Measurements from ENCODE around the gene C7.

Gene C7

DNA sequence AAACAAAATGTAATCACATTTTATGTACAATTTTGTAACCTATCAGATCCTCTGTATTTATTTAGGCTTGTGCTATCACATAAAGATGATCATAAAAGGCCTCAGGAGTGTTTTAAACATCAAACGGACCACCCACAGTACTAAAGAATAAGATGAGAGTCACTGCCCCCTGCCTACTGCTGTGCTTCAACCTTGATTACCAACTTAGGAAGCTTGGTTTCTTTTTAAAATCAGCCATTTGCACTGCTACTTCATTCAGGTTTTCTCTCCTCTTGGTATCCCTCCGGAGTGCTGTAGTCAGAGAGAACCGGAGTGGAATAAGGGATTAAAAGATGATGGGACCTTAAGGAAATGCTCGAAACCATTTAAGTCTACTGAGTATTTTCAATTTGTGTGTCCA is 6.9 kb downstream of the C7 start:
- DNase-seq (ENCODE audit: low spot score), result no peak

DNA sequence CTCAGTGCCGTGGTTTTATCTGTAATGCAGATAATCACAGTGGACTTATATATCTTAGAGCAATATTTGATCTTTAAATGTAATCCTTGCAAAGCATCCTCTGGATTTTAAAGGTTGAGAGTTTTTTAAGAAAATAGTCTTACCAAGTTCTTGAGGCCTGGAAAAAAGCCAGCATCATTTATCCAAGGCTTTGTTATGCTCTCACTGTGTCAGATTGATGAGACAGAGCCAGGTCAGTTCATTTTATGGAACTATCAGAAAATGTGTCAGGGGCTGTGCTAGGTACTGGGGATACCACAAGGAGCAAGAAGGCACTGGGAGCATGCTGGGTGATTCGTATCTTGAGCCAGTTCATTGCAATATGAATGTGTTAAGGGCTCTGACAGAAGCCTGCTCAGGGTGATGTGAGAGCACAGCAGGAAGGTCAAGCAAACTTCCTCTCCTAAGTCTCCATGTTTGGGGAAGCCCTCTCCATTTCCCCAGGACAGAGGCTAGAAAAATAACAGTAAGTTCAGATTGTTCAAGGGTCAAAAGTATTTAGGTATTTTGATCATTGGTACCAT is 19.7 kb downstream of the C7 start:
- no peak for DNase-seq (ENCODE audit: low spot score)

DNA sequence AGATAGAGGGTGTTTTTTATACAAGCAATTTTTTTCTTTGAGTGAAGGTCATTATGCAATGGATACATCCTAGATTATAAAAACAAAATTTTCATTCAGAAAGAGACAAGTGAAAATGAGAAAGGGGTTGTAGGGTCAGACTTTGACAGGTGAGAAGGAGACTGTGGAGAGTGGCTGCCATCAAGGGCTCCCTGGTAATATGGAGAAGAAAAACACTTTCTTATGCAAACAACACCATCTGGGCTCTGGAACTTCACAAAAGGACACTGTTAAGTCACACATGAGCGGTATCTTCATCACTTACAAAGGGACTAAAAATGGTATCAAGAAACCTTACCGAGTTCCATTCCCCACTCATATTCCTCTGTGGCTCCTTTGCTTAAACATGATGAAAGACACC is 23.5 kb downstream of the C7 start:
- no peak for DNase-seq (ENCODE audit: low spot score)

DNA sequence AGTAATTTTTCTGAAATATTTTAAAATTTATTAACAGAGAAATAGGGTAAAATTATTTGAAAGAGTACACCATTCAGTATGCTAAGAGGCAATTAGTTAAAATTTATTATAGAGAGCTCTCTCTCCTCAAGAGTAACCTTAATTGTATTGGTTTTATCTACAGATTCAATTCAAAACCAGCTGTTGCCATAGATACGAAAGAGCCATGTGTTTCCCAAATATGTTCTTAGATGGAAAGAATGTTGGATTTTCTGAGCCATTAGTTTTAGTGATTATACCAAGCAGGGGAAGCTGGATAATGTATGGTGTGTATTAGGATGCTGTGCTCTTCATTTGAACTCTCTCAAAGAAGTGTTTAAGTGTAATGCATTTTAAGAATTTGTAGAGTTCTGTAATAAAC is 27.8 kb downstream of the C7 start:
- DNase-seq (ENCODE audit: low spot score), result no peak

DNA sequence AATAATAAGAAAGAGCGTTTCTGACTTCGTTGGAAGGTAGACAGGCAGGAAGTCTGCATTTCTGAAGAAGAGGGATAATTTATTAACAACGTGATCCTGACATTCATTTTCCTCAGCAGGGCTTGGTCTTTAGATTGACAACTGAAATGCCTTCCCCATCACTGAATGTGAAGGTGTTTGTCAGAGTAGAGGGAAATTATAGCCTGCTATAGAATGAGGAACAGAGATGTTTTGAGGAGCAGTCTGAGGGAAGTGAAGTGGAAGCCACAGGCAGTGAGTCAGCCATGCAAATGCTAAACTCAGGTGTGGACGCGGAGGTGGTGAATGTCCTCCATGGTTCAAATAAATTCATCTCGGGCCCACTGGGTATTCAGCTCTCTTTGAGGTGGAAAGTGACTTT is 30.5 kb downstream of the C7 start:
- no peak for DNase-seq (ENCODE audit: low spot score)

DNA sequence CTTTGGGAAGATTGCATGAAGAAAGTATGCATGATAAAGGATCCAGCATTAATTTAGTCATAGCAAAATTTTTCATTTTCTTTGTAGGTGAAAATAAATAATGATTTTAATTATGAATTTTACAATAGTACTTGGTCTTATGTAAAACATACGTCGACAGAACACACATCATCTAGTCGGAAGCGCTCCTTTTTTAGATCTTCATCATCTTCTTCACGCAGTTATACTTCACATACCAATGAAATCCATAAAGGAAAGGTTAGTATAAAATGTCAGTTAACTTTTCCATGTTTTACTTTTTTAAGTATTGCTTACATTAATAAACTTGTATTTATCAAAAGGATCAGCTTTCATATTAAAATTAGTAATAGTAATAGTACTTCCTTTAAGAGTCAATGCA is 35.8 kb downstream of the C7 start:
- DNase-seq (ENCODE audit: low spot score), result no peak

DNA sequence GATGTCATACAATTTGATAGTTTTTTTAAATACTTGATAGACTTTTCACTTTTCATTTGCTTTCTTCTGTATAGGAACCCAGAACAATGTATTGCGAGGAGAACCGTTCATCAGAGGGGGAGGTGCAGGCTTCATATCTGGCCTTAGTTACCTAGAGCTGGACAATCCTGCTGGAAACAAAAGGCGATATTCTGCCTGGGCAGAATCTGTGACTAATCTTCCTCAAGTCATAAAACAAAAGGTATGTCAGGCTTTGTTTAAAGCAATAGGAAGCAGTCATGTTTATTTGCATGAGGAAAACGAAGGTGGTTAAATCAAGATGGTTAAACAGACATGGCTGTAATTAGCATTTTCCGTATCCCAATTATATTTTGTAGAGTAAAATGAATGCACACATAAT is 46.0 kb downstream of the C7 start:
- DNase-seq (ENCODE audit: low spot score), result no peak

DNA sequence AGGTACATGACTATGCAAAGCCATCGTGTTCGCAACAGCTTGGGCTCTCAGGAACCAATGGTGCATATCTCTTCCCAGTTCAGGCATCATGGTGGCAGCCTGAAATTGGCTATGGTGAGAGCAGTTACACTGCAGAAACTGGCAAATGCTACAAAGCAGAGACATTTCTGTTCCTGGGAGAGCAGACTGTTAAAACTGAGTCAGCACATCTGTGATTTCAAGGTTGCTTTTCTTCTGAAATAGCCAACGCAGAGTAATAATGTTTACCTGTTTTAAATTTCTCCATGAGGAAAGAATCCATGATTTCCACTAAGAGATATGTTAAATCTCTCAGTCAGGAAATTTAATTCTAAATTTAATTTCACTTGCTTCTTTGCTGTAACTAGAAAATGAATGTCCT is 47.8 kb downstream of the C7 start:
- DNase-seq (ENCODE audit: low spot score), result no peak

DNA sequence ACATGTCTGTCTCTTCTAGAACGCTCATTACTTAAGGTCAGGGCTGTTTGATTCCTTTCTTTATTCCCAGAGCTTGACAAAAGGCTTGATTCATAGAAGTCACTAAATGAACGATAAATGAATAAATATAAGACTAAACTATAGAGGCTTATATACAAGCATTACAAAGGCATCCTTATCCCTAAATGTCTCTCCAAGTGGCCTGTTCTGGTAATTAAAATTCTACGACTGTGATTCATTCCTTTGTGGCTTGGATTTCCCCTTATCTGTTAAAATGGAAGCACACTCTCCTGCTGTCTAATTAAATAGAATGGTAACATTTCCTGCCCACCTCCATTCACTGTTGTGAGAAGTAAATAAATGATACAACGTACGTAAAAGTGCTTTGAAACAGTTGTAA is 49.5 kb downstream of the C7 start:
- no peak for DNase-seq (ENCODE audit: low spot score)

DNA sequence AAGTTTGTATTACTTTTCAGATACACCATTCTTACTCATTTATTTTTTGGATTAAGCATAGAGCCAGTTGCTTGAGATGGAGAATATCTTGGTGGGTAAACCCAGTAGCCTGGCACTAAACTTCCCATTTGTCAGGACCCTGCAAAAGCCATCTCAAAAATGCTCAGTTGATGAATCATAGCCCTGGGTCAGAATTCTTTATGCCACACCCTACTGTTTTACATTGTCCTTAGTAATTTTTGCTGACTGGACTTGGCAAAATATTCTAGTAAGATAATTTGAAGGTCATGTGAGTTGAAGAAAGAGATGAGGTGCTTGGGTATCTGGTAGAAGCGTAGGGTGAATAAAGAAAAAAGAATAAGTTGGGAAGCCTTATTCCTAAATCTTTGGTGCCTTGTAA is 50.7 kb downstream of the C7 start:
- no peak for DNase-seq (ENCODE audit: low spot score)

DNA sequence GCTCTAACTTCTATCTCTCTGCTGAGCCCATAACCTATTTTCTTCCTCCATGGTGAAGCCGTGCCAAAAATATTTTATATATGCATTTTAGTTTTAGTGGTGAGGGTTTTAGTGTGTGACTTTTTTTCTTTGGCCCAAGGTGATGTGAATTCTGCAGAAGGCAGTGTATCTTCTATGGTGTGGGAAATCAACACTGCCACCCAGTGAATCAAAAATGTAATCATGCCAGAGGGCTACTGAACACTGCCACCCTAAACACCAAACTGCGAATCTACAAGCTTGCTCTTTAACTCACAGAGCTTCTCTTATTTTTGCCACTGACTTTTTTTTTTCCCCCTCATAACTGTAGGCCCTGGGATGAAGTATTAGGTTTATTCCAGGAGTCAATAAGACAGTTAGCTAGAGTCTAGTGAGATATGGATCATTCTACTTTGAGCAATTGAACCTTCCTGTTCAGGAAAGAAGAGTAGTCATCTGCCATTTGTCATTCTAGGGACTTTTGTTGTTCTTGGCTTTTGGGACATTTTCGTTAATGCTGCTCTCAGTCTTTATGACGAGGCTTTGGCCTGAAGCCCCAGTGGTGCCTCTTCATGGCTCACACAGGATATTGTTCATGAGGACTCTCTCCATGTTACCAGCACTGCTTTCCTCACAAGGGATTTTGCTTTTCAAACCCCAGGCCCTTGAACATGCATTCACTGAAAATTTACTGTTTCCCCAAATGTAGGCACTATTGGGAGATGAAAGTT is 53.1 kb downstream of the C7 start:
- DNase-seq (ENCODE audit: low spot score), result peak; percentile 9

DNA sequence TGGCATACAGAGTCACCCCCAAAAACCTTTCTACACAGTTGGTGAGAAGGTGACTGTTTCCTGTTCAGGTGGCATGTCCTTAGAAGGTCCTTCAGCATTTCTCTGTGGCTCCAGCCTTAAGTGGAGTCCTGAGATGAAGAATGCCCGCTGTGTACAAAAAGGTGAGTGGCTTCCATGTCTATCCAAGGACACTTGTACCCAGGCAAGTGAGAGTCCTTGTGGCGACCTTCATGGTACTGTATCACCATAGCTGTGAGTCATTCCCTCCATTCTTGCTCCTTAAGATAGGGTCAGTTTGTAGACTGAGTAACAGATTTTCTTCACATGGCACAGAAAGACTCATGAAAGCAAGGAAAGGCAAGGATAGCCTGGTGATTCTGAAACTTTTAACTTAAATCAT is 63.1 kb downstream of the C7 start:
- no peak for DNase-seq (ENCODE audit: low spot score)

DNA sequence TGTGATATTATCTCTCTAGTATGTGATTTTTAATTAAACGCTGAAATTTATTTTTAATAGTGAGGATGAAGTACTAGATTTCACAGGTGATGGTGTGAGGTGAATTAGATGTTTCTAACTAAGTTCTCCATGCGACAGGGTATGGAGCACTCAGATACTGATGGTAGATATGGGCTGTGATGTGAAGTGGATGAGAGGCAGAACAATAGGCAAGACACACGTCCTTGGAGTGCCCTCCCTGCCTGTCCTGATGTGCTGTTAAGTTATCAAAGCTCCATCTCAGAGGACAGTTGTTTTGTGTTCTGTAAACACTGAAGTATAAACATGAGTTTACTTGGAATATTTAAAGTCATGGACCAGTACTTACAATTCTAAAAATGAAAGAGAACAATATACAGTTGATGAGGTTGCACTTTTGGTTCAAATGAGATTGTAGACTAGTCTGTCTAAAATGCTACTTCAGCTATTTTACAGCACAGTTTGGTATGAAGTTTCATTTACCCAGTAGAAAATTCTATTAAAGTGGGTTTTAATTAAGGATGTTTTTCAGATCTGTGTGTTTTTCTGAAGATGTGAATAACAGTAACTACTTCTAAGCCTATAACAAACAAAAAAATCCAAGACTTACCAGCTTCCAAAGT is 64.2 kb downstream of the C7 start:
- DNase-seq (ENCODE audit: low spot score), result no peak

DNA sequence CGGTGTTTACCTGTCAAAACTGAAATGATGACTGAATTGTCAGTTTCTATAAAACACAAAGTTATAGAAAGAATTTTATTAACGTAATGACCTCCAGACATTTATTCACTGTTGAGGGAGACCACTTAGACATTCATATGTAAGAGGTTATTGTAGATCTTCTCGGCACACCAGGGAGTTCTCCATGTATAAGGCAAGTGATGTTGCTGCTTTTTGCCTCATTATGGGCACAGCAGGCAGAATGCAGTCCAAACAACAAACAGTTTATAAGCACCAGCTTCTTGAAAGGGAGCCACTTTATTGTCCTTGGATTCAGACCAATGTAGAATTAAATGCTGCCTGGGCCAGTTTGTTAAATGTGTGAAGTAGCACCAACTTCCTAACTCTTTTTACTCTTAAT is 66.7 kb downstream of the C7 start:
- DNase-seq (ENCODE audit: low spot score), result no peak

DNA sequence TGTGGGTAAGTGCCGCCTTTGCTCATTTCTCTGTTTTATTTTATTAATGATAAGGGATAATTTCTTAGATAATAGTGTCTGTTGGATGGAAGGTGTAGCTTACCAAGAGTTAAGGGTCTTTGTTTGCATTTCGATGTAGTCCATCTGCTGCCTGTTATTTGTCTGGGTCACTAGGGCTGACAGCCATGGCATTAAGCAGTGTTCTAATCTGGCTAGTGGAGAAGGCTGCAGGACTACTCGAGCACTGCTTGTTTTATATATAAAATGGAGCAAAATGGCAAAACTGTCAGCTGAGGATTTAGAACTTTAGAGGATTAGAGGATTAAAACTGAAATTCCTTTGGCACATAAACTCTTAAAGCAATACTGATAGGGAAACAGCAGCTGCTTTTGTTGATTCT is 67.5 kb downstream of the C7 start:
- DNase-seq (ENCODE audit: low spot score), result no peak

DNA sequence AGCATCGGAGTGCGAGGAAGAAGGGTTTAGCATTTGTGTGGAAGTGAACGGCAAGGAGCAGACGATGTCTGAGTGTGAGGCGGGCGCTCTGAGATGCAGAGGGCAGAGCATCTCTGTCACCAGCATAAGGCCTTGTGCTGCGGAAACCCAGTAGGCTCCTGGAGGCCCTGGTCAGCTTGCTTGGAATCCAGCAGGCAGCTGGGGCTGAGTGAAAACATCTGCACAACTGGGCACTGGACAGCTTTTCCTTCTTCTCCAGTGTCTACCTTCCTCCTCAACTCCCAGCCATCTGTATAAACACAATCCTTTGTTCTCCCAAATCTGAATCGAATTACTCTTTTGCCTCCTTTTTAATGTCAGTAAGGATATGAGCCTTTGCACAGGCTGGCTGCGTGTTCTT is 72.1 kb downstream of the C7 start:
- no peak for DNase-seq (ENCODE audit: low spot score)

DNA sequence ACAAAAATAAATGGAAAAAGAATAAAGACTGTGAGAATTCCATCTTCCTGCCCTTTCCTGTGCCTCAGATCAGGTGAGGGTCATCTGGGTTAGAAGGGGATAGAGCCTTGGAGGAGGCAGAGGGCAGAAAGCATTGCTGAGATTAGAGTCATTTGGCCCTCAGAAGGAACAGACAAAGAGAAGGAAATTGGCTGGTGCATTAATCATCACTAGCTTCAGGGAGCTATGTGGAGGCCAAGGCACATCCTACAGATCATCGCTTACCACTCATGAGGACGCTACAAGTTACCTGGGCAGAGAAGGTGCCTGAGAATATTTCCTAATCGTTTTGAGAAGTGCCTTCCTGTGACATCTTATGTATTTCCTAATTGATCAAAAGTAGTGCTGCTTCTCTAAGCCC is 74.5 kb downstream of the C7 start:
- DNase-seq (ENCODE audit: low spot score), result no peak

DNA sequence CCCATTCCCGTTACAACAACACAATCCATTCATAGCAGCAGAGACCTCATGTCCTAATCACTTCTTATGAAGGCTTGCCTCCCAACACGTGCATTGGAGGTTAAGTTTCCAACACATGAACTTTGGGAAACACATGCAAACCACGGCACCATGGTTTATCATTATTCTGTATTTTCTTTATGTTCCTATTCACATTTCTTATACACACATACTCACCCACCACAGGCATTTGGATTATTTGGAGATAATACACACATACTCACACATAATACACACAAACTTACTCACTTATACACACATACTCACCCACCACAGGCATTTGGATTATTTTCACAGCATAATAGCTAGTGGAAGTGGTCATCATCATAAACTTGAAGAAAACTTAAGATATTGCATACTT is 75.6 kb downstream of the C7 start:
- DNase-seq (ENCODE audit: low spot score), result no peak

DNA sequence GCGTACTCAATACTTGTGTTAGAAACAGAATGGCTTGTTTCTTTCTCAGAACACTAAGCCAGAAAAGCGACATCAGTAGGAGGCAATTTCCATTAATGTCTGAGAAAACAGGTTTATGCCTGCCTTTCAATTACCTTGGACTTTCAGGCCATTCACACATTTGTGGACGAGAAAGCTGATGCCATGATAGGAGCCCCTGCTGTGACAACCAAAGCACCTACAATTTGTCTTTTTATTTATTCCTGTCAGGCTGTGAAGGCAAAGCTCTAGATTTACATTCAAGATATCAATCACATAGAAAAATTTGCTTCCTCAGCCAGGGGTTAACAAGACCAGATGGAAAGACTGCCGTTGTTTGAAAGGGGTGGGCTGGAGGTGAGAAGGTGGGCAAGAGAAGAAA is 76.2 kb downstream of the C7 start:
- no peak for DNase-seq (ENCODE audit: low spot score)

DNA sequence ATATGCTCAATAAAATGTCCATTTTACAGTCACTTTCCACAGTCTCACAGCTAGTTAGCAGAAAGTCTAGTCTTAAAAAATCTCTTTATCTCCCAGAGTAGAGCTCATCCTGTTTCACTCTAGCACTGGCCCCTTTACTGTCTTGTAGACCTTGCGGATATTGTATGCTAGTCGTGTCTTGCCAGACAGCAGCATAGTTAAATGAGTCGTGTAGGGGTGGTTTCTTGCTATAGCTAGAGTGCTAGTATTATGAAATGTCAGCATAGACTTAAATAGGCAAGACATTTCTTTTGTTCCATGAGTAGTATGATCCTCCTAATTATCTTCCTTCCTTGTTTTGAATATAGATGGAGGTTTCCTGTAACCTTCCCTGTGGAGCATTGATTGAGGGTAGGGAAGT is 77.4 kb downstream of the C7 start:
- DNase-seq (ENCODE audit: low spot score), result no peak

DNA sequence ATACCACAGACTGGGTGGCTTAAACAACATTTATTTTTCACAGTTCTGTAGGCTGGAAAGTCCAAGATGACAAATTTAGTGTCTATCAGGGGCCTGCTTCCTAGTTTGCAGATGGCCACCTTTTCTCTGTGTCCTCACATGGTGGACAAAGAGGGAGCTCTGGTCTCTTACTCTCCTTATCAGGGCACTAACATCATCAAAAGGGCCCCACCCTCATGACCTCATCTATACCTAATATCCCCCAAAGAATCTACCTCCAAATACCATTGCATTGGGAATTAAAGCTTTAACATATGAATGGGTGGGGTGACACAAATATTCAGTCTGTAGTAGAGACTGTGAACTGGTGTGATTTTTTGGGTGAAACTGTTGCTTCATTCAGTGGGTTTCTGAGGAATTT is 78.1 kb downstream of the C7 start:
- DNase-seq (ENCODE audit: low spot score), result no peak

DNA sequence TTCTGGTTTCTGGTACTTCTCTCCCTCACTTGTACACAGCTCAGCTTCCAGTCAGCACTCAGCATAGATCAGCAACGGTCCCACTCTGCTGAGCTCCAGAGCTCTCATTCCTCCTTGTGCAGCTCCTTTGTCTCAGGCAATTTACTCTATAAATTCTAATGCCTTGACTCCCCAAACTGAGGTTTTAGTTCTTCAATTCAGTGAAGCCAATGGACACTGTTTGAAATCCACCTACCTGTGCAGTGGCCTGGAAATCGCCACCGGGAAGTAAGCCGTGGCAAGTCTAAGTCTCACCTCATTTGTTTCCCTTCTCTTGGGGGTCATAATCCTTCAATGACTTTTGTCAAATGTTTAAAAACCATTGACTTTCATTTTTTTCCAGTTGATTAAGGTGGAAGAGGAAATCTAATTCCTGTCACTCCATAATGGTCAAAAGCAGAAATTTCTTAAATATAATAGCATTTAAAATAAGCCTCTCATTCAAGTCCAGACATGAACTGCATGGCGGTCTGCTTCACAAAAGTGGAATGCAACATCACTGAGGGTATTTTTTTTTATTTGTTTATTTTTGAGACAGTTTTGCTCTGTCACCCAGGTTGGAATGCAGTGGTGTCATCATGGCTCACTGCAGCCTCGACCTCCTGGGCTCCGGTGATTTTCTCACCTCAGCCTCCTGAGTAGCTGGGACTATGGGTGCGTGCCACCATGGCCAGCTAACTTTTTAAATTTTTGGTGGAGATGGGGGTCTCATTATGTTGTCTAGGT is 79.6 kb downstream of the C7 start:
- no peak for DNase-seq (ENCODE audit: low spot score)

Data from NAMALWA (cell line).